Activated T-cell treated with anti-CD3 and anti-CD28 coated beads for 48 hours (primary cell): ENCODE results near the gene RCHY1.
"Not testable (repeated sequence)": the region's sequence is repeated elsewhere in the genome, so short reads cannot be mapped to it uniquely, and the experiment has no call there.

Experiments used
- DNase-seq: peaks from one replicate; pipeline ENCODE4 v3.0.0-alpha.2; 2020; ENCODE audit warnings: low read depth

Gene RCHY1

GRCh38 chr4:75514131-75514948 lies at the start of gene RCHY1, which contains the start of gene THAP6:
RCHY1 (minus strand) TSS chr4:75514403; CDS start chr4:75514286, 117 bp downstream.
THAP6 (plus strand) TSS chr4:75514473; CDS start chr4:75515453, 980 bp downstream.
- peak; percentile 88 for DNase-seq

GRCh38 chr4:75561789-75562188 lies 47.6 kb upstream of the RCHY1 start:
- DNase-seq = no peak

- no peak for DNase-seq
Observed at GRCh38 chr4:75557696-75558095, 43.5 kb upstream of the RCHY1 start.

- peak; percentile 12 for DNase-seq
Observed at GRCh38 chr4:75555294-75556164, 41.3 kb upstream of the RCHY1 start, which contains the start of gene ODAPH. ODAPH (plus strand) TSS chr4:75556066; CDS start chr4:75556083, 17 bp downstream.

GRCh38 chr4:75552452-75552851 lies 38.2 kb upstream of the RCHY1 start:
- DNase-seq = no peak

GRCh38 chr4:75549019-75549418 lies 34.8 kb upstream of the RCHY1 start:
- no peak for DNase-seq

- DNase-seq = no peak
Observed at GRCh38 chr4:75547647-75548387, 33.6 kb upstream of the RCHY1 start.

- DNase-seq = no peak
Observed at GRCh38 chr4:75545526-75545925, 31.3 kb upstream of the RCHY1 start.

- DNase-seq = no peak
Observed at GRCh38 chr4:75544870-75545269, 30.7 kb upstream of the RCHY1 start.

- not testable (repeated sequence) for DNase-seq
Observed at GRCh38 chr4:75544220-75544619, 30.0 kb upstream of the RCHY1 start.

- no peak for DNase-seq
Observed at GRCh38 chr4:75542824-75543223, 28.6 kb upstream of the RCHY1 start.

- DNase-seq = not testable (repeated sequence)
Observed at GRCh38 chr4:75537308-75537707, 23.1 kb upstream of the RCHY1 start.

- not testable (repeated sequence) for DNase-seq
Observed at GRCh38 chr4:75533926-75534325, 19.7 kb upstream of the RCHY1 start.

GRCh38 chr4:75533339-75533887 lies 19.2 kb upstream of the RCHY1 start:
- DNase-seq = not testable (repeated sequence)

- DNase-seq = not testable (repeated sequence)
Observed at GRCh38 chr4:75531536-75532143, 17.4 kb upstream of the RCHY1 start.

- no peak for DNase-seq
Observed at GRCh38 chr4:75530556-75531322, 16.5 kb upstream of the RCHY1 start.

GRCh38 chr4:75527482-75527881 lies 13.3 kb upstream of the RCHY1 start:
- DNase-seq = no peak

- DNase-seq = no peak
Observed at GRCh38 chr4:75525910-75526309, 11.7 kb upstream of the RCHY1 start.

GRCh38 chr4:75525086-75525485 lies 10.9 kb upstream of the RCHY1 start:
- DNase-seq = no peak

GRCh38 chr4:75519452-75519851 lies 5.2 kb upstream of the RCHY1 start:
- not testable (repeated sequence) for DNase-seq
